Measurements from ENCODE around the gene ZNF133.
"Not testable (repeated sequence)": the region's sequence is repeated elsewhere in the genome, so short reads cannot be mapped to it uniquely, and the experiment has no call there.

ZNF133 gene

GRCh38 chr20:18287915-18288748, at the start of gene ZNF133:
TSS of gene ZNF133 (plus strand) at chr20:18288527. CDS start at chr20:18305687, 17,160 bp downstream.
- Histone ChIP-seq H3K4me3 (ENCODE audit: low read length) (peak within 1 kb of the TSS; percentile 92), H3K9ac (ENCODE audit: low read depth, low read length) (peak within 1 kb of the TSS; percentile 87), H3K9me3 (ENCODE audit: insufficient read depth, low read depth, low read length) (peaks cover 19% of the 10 kb centered on the region), H3K4me1 (ENCODE audit: insufficient read depth, low read length) (peaks cover 10% of the 10 kb centered on the region; the same call in 1 of the 2 replicates), H3K27ac (ENCODE audit: low read length) (peak within 1 kb of the TSS; percentile 74), H3K27me3 (ENCODE audit: insufficient read depth, low read length) (peaks cover 3% of the 10 kb centered on the region), H3K36me3 (ENCODE audit: insufficient read depth, low read depth, low read length) (peaks cover 13% of the 10 kb centered on the region)

GRCh38 chr20:18240997-18241396, 47.3 kb upstream of the ZNF133 start:
- Histone ChIP-seq H3K9me3 (ENCODE audit: insufficient read depth, low read depth, low read length) (no peaks in the 10 kb centered on the region), H3K27me3 (ENCODE audit: insufficient read depth, low read length) (no peaks in the 10 kb centered on the region)

GRCh38 chr20:18243802-18244201, 44.5 kb upstream of the ZNF133 start:
- H3K36me3 ChIP-seq (ENCODE audit: insufficient read depth, low read depth, low read length): no peaks in the 10 kb centered on the region
- no peak overlapping the region for H3K27ac ChIP-seq (ENCODE audit: low read length)
- H3K9me3 ChIP-seq (ENCODE audit: insufficient read depth, low read depth, low read length): no peaks in the 10 kb centered on the region
- H3K27me3 ChIP-seq (ENCODE audit: insufficient read depth, low read length): no peaks in the 10 kb centered on the region
- no peaks in the 10 kb centered on the region for H3K4me1 ChIP-seq (ENCODE audit: insufficient read depth, low read length)
- H3K9ac ChIP-seq (ENCODE audit: low read depth, low read length): no peak overlapping the region
- no peak overlapping the region for H3K4me3 ChIP-seq (ENCODE audit: low read length)

More at GRCh38 chr20:18240997-18241396, 47.3 kb upstream of the ZNF133 start:
- Histone ChIP-seq H3K4me1 (ENCODE audit: insufficient read depth, low read length) (no peaks in the 10 kb centered on the region), H3K4me3 (ENCODE audit: low read length) (no peak overlapping the region), H3K27ac (ENCODE audit: low read length) (no peak overlapping the region), H3K36me3 (ENCODE audit: insufficient read depth, low read depth, low read length) (no peaks in the 10 kb centered on the region), H3K9ac (ENCODE audit: low read depth, low read length) (no peak overlapping the region)

GRCh38 chr20:18248545-18248944, 39.8 kb upstream of the ZNF133 start:
- not testable (repeated sequence) for H3K4me1 ChIP-seq (ENCODE audit: insufficient read depth, low read length); H3K27me3 ChIP-seq (ENCODE audit: insufficient read depth, low read length); H3K4me3 ChIP-seq (ENCODE audit: low read length); H3K27ac ChIP-seq (ENCODE audit: low read length); H3K9me3 ChIP-seq (ENCODE audit: insufficient read depth, low read depth, low read length); H3K9ac ChIP-seq (ENCODE audit: low read depth, low read length); H3K36me3 ChIP-seq (ENCODE audit: insufficient read depth, low read depth, low read length)

- Histone ChIP-seq H3K27me3 (ENCODE audit: insufficient read depth, low read length) (no peaks in the 10 kb centered on the region), H3K4me3 (ENCODE audit: low read length) (no peak overlapping the region), H3K9ac (ENCODE audit: low read depth, low read length) (no peak overlapping the region), H3K27ac (ENCODE audit: low read length) (no peak overlapping the region), H3K4me1 (ENCODE audit: insufficient read depth, low read length) (no peaks in the 10 kb centered on the region), H3K9me3 (ENCODE audit: insufficient read depth, low read depth, low read length) (no peaks in the 10 kb centered on the region), H3K36me3 (ENCODE audit: insufficient read depth, low read depth, low read length) (no peaks in the 10 kb centered on the region)
These were observed 38.1 kb upstream of the ZNF133 start for GRCh38 chr20:18250217-18250616.

GRCh38 chr20:18252597-18253451, 35.5 kb upstream of the ZNF133 start:
- Histone ChIP-seq H3K9ac (ENCODE audit: low read depth, low read length) (no peak overlapping the region), H3K4me3 (ENCODE audit: low read length) (no peak overlapping the region), H3K36me3 (ENCODE audit: insufficient read depth, low read depth, low read length) (no peaks in the 10 kb centered on the region), H3K4me1 (ENCODE audit: insufficient read depth, low read length) (no peaks in the 10 kb centered on the region), H3K27me3 (ENCODE audit: insufficient read depth, low read length) (no peaks in the 10 kb centered on the region), H3K9me3 (ENCODE audit: insufficient read depth, low read depth, low read length) (no peaks in the 10 kb centered on the region), H3K27ac (ENCODE audit: low read length) (no peak overlapping the region)

GRCh38 chr20:18254615-18255014, 33.7 kb upstream of the ZNF133 start:
- Histone ChIP-seq H3K36me3 (ENCODE audit: insufficient read depth, low read depth, low read length) (no peaks in the 10 kb centered on the region), H3K27me3 (ENCODE audit: insufficient read depth, low read length) (no peaks in the 10 kb centered on the region), H3K27ac (ENCODE audit: low read length) (no peak overlapping the region), H3K4me3 (ENCODE audit: low read length) (no peak overlapping the region), H3K4me1 (ENCODE audit: insufficient read depth, low read length) (no peaks in the 10 kb centered on the region), H3K9ac (ENCODE audit: low read depth, low read length) (no peak overlapping the region), H3K9me3 (ENCODE audit: insufficient read depth, low read depth, low read length) (no peaks in the 10 kb centered on the region)

- Histone ChIP-seq H3K4me3 (ENCODE audit: low read length) (no peak overlapping the region), H3K4me1 (ENCODE audit: insufficient read depth, low read length) (no peaks in the 10 kb centered on the region), H3K27ac (ENCODE audit: low read length) (no peak overlapping the region), H3K36me3 (ENCODE audit: insufficient read depth, low read depth, low read length) (no peaks in the 10 kb centered on the region), H3K27me3 (ENCODE audit: insufficient read depth, low read length) (no peaks in the 10 kb centered on the region), H3K9ac (ENCODE audit: low read depth, low read length) (no peak overlapping the region; the same call in 1 of the 2 replicates), H3K9me3 (ENCODE audit: insufficient read depth, low read depth, low read length) (no peaks in the 10 kb centered on the region)
These were observed 32.8 kb upstream of the ZNF133 start for GRCh38 chr20:18255526-18255925.

- H3K27me3 ChIP-seq (ENCODE audit: insufficient read depth, low read length): no peaks in the 10 kb centered on the region
- H3K4me3 ChIP-seq (ENCODE audit: low read length): no peak overlapping the region
- no peaks in the 10 kb centered on the region for H3K9me3 ChIP-seq (ENCODE audit: insufficient read depth, low read depth, low read length)
- H3K4me1 ChIP-seq (ENCODE audit: insufficient read depth, low read length): no peaks in the 10 kb centered on the region
- no peak overlapping the region; the same call in 1 of the 2 replicates for H3K9ac ChIP-seq (ENCODE audit: low read depth, low read length)
- H3K27ac ChIP-seq (ENCODE audit: low read length): no peak overlapping the region
- H3K36me3 ChIP-seq (ENCODE audit: insufficient read depth, low read depth, low read length): no peaks in the 10 kb centered on the region
These were observed 31.8 kb upstream of the ZNF133 start for GRCh38 chr20:18256440-18257090.

GRCh38 chr20:18258126-18258860, 30.0 kb upstream of the ZNF133 start:
- no peaks in the 10 kb centered on the region for H3K4me1 ChIP-seq (ENCODE audit: insufficient read depth, low read length)
- H3K36me3 ChIP-seq (ENCODE audit: insufficient read depth, low read depth, low read length): no peaks in the 10 kb centered on the region
- no peaks in the 10 kb centered on the region for H3K9me3 ChIP-seq (ENCODE audit: insufficient read depth, low read depth, low read length)
- no peaks in the 10 kb centered on the region for H3K27me3 ChIP-seq (ENCODE audit: insufficient read depth, low read length)
- no peak overlapping the region for H3K4me3 ChIP-seq (ENCODE audit: low read length)
- H3K27ac ChIP-seq (ENCODE audit: low read length): no peak overlapping the region
- no peak overlapping the region for H3K9ac ChIP-seq (ENCODE audit: low read depth, low read length)

- H3K27me3 ChIP-seq (ENCODE audit: insufficient read depth, low read length): no peaks in the 10 kb centered on the region
- H3K4me3 ChIP-seq (ENCODE audit: low read length): no peak overlapping the region
- no peak overlapping the region for H3K9ac ChIP-seq (ENCODE audit: low read depth, low read length)
- H3K36me3 ChIP-seq (ENCODE audit: insufficient read depth, low read depth, low read length): no peaks in the 10 kb centered on the region
- no peaks in the 10 kb centered on the region for H3K9me3 ChIP-seq (ENCODE audit: insufficient read depth, low read depth, low read length)
- H3K4me1 ChIP-seq (ENCODE audit: insufficient read depth, low read length): no peaks in the 10 kb centered on the region
- H3K27ac ChIP-seq (ENCODE audit: low read length): no peak overlapping the region
These were observed 28.6 kb upstream of the ZNF133 start for GRCh38 chr20:18259730-18260129.

Data from iPS-20b (cell line).